Measurements from ENCODE around the gene PUS7. TPM values are rescaled to one million over a fixed set of nuclear protein-coding genes. Genes with fewer than 3 reads are reported as not detected.
"Not testable (repeated sequence)": the region's sequence is repeated elsewhere in the genome, so short reads cannot be mapped to it uniquely, and the experiment has no call there.

The PUS7 gene
- total and polyA plus RNA-seq, 9 donors, result 4.0 to 19.6 (median 10.3) TPM

GRCh38 chr7:105454921-105455320 is 67.2 kb downstream of the PUS7 start:
- no peaks in the 10 kb centered on the region for H3K4me1 ChIP-seq (ENCODE audit: insufficient read depth)
- no peaks in the 10 kb centered on the region for H3K9me3 ChIP-seq
- TF ChIP-seq, protein P1, sequence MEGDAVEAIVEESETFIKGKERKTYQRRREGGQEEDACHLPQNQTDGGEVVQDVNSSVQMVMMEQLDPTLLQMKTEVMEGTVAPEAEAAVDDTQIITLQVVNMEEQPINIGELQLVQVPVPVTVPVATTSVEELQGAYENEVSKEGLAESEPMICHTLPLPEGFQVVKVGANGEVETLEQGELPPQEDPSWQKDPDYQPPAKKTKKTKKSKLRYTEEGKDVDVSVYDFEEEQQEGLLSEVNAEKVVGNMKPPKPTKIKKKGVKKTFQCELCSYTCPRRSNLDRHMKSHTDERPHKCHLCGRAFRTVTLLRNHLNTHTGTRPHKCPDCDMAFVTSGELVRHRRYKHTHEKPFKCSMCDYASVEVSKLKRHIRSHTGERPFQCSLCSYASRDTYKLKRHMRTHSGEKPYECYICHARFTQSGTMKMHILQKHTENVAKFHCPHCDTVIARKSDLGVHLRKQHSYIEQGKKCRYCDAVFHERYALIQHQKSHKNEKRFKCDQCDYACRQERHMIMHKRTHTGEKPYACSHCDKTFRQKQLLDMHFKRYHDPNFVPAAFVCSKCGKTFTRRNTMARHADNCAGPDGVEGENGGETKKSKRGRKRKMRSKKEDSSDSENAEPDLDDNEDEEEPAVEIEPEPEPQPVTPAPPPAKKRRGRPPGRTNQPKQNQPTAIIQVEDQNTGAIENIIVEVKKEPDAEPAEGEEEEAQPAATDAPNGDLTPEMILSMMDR (IDR thresholded peaks at IDR 0.05), result no peak
- TF ChIP-seq EP300 (IDR thresholded peaks at IDR 0.05) (no peak), POLR2A (IDR thresholded peaks at IDR 0.05) (no peak)
- intact Hi-C loops (cut with DNase I), result loop anchor here in 1 of 4 donors (10.0 kb wide), 1 partner anchor 370 kb away; no protein-coding TSS in a partner anchor
- H3K4me3 ChIP-seq, result no peak overlapping the region
- no peak for DNase-seq
- H3K36me3 ChIP-seq, result no peaks in the 10 kb centered on the region
- 8 to 14% (median 9%) methylated on average over 2 of the region's 2 CpGs for WGBS, 3 donors
- no peaks in the 10 kb centered on the region for H3K27me3 ChIP-seq
- no peak overlapping the region for H3K27ac ChIP-seq

DNA sequence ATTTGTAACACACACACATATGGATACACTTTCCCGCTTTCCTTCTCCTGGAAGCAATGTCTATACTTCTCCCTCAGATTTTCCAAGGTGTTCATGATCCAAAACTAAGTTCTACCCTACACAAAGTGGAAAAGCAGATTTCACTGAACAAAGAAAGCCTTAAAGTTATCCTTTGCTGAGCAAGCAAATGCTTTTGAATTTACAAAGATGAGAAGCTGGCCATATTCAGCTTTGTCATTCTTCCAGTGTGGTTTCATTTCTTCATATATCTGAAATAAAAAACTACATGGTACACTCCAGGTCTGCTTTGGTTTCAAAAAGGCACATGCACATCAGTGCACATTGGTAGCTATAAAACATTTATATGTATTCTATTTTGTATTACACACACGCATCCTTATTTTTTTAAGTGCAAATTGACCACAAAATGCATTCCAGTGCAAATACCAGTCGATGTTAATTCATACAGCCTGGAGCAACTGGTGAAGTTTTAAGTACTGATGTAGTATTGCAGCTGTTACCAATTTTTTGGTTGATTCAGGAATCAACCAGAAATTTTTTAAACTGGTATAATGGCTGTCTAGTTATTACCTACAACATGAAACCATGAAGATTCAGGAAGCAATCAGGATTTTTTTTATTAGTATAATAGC is 67.8 kb downstream of the PUS7 start:
- DNase-seq, result no peak
- H3K27ac ChIP-seq, result no peak overlapping the region
- H3K4me1 ChIP-seq (ENCODE audit: insufficient read depth), result no peaks in the 10 kb centered on the region
- WGBS, 3 donors, result 37 to 47% (median 40%) methylated on average over 3 of the region's 3 CpGs
- no peaks in the 10 kb centered on the region for H3K9me3 ChIP-seq
- no peaks in the 10 kb centered on the region for H3K27me3 ChIP-seq
- intact Hi-C loops (cut with DNase I), result loop anchor here in 1 of 4 donors (10.0 kb wide), 1 partner anchor 369 kb away; no protein-coding TSS in a partner anchor
- TF ChIP-seq EP300 (IDR thresholded peaks at IDR 0.05) (no peak), POLR2A (IDR thresholded peaks at IDR 0.05) (no peak)
- TF ChIP-seq, protein P1 (IDR thresholded peaks at IDR 0.05), result no peak
- no peak overlapping the region for H3K4me3 ChIP-seq
- no peaks in the 10 kb centered on the region for H3K36me3 ChIP-seq

GRCh38 chr7:105452085-105452484 is 70.0 kb downstream of the PUS7 start:
- intact Hi-C loops (cut with DNase I), result loop anchor here in 1 of 4 donors (10.0 kb wide), 1 partner anchor 367 kb away; no protein-coding TSS in a partner anchor
- Histone ChIP-seq H3K4me1 (ENCODE audit: insufficient read depth) (no peaks in the 10 kb centered on the region), H3K27me3 (no peaks in the 10 kb centered on the region), H3K27ac (no peak overlapping the region), H3K4me3 (no peak overlapping the region), H3K36me3 (no peaks in the 10 kb centered on the region), H3K9me3 (no peaks in the 10 kb centered on the region)
- no peak for DNase-seq
- TF ChIP-seq EP300 (IDR thresholded peaks at IDR 0.05), result no peak
- TF ChIP-seq POLR2A (IDR thresholded peaks at IDR 0.05), result no peak
- TF ChIP-seq, protein P1 (IDR thresholded peaks at IDR 0.05), result no peak
- 12 to 42% (median 41%) methylated on average over 2 of the region's 2 CpGs for WGBS, 3 donors

DNA sequence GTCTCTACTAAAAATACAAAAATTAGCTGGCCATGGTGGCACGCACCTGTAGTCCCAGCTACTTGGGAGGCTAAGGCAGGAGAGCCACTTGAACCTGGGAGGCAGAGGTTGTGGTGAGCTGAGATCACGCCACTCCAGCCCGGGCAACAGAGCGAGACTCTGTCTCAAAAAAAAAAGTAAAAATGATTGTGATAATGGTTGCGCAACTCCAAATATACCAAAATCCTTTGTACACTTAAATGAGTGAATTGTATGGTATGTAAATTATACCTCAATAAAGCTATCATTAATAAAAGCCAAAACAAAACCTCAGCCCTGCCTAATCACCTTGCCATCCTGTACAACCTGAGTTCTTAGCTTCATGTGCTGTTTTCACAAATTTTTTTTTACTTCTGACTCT is 71.2 kb downstream of the PUS7 start:
- not testable (repeated sequence) for H3K27me3 ChIP-seq; H3K36me3 ChIP-seq; H3K4me3 ChIP-seq; H3K27ac ChIP-seq; DNase-seq; H3K4me1 ChIP-seq (ENCODE audit: insufficient read depth); H3K9me3 ChIP-seq
- WGBS, 3 donors, result 88 to 95% (median 88%) methylated on average over 5 of the region's 5 CpGs
- intact Hi-C loops (cut with DNase I), result loop anchor here in 1 of 4 donors (10.0 kb wide), 1 partner anchor 366 kb away; no protein-coding TSS in a partner anchor

DNA sequence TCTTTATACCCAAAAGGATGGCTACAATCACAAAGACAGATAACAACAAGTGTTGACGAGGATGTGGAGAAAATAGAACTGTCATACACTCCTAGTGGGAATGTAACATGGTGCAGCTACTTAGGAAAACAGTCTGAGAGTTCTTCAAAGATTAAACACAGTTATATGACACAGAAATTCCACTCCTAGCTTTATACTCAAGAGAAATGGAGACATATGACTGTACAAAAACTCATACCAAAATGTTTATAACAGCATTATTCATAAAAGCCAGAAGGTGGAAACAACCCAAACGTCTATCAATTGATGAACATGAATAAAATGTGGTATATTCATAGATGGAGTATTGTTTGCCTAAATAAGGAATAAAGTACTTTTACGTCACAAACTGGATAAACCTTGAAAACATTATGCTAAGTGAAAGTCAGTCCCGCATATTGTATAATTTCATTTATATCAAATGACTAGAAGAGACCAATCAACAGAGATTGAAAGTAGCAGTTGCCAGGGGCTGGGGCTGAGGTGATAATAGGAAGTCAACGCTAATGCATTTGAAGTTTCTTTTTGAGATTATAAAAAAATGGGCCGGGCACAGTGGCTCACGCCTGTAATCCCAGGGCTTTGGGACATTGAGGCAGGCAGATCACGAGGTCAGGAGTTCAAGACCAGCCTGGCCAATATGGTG is 71.8 kb downstream of the PUS7 start:
- WGBS, 3 donors, result 87 to 93% (median 92%) methylated on average over 8 of the region's 8 CpGs
- TF ChIP-seq, protein P1 (IDR thresholded peaks at IDR 0.05), result no peak
- TF ChIP-seq POLR2A (IDR thresholded peaks at IDR 0.05) (no peak), EP300 (IDR thresholded peaks at IDR 0.05) (no peak)
- no peak for DNase-seq
- Histone ChIP-seq H3K4me1 (ENCODE audit: insufficient read depth) (no peaks in the 10 kb centered on the region), H3K9me3 (no peaks in the 10 kb centered on the region), H3K4me3 (no peak overlapping the region), H3K36me3 (no peaks in the 10 kb centered on the region), H3K27me3 (no peaks in the 10 kb centered on the region), H3K27ac (no peak overlapping the region)
- intact Hi-C loops (cut with DNase I), result loop anchor here in 1 of 4 donors (10.0 kb wide), 1 partner anchor 366 kb away; no protein-coding TSS in a partner anchor
